Testis (tissue), 3 donors: ENCODE data around the gene ZFPM1. TPM values are rescaled to one million over a fixed set of nuclear protein-coding genes. Genes with fewer than 3 reads are reported as not detected.

Source experiments
- DNase-seq: peaks from one replicate; pipeline ENCODE4 v3.0.0-alpha.2; 2019
- H3K27ac ChIP-seq, 2 donors: fragments of 200-600 bp; sonication (generic); one replicate each; pipeline ENCODE4 v1.5.1; 2019
- H3K27me3 ChIP-seq: fragments of 200-600 bp; sonication (generic); one replicate; pipeline ENCODE4 v1.5.1; 2019
- H3K36me3 ChIP-seq: fragments of 200-600 bp; sonication (generic); one replicate; pipeline ENCODE4 v1.5.1; 2017; ENCODE audit warnings: low read depth; ENCODE audit errors: missing control alignments
- H3K4me1 ChIP-seq: fragments of 200-600 bp; sonication (generic); one replicate; pipeline ENCODE4 v1.5.1; 2019
- H3K4me3 ChIP-seq, 2 donors: fragments of 200-600 bp; sonication (generic); one replicate each; pipeline ENCODE4 v1.5.1; 2017 to 2019
- H3K9me3 ChIP-seq: fragments of 200-600 bp; sonication (generic); one replicate; pipeline ENCODE4 v1.5.1; 2017
- POLR2A ChIP-seq: fragments of 450-650 bp; IDR thresholded peaks from one replicate; pipeline ENCODE4 v1.6.1; 2017; ENCODE audit warnings: antibody characterized with exemption, mild to moderate bottlenecking, moderate library complexity
- WGBS, 2 donors: methylation state at CpG; one replicate each; pipeline ENCODE4 v1.1.5; 2018; 5-methylcytosine and 5-hydroxymethylcytosine counted together
- intact Hi-C: fragments of 100-400 bp; cut with DNase I; formaldehyde crosslinking; loops from one replicate; pipeline ENCODE4 v1.15.1; 2023; ENCODE audit warnings: low total_unique reads
- polyA plus RNA-seq: library from polyadenylated mRNA; stranded (reverse); fragments of 350-450 nt; fragmentation: Illumina TruSeq; extraction: RNeasy Lipid Tissue Mini Kit (QIAGEN cat#74804); gene quantifications from one replicate; pipeline ENCODE4 v1.2.3, GENCODE V29; 2014; ENCODE audit warnings: low read depth, low replicate concordance; ENCODE audit not compliant: insufficient read depth
- total RNA-seq, 2 donors: library from RNA; depleted of rRNA; stranded (reverse); fragments of >200 nt; gene quantifications; one replicate each; pipeline ENCODE4 v1.2.3, GENCODE V29; 2016
- TF ChIP-seq, protein P1 (sequence below), 3 experiments: fragments of 450-650 bp in 2 of 3; fragments of 200-600 bp in 1 of 3; sonication (generic) in 1 of 3; IDR thresholded peaks; one replicate each; pipeline ENCODE4 v1.5.1; 2016 to 2019; ENCODE audit warnings: antibody characterized with exemption in 3 of 3, mild to moderate bottlenecking in 2 of 3, moderate library complexity in 1 of 3

ZFPM1 gene
- total and polyA plus RNA-seq, 3 donors from 2014 or later, result 12.8 to 25.1 (median 23.9) TPM

- Histone ChIP-seq H3K4me3 (no peak overlapping the region), H3K27me3 (no peaks in the 10 kb centered on the region), H3K27ac (peak overlapping the region in 1 of 2 donors; percentile 9), H3K9me3 (no peaks in the 10 kb centered on the region), H3K36me3 (no peaks in the 10 kb centered on the region), H3K4me1 (peaks cover 17% of the 10 kb centered on the region)
- peak; percentile 78 for DNase-seq
- TF ChIP-seq, protein P1, sequence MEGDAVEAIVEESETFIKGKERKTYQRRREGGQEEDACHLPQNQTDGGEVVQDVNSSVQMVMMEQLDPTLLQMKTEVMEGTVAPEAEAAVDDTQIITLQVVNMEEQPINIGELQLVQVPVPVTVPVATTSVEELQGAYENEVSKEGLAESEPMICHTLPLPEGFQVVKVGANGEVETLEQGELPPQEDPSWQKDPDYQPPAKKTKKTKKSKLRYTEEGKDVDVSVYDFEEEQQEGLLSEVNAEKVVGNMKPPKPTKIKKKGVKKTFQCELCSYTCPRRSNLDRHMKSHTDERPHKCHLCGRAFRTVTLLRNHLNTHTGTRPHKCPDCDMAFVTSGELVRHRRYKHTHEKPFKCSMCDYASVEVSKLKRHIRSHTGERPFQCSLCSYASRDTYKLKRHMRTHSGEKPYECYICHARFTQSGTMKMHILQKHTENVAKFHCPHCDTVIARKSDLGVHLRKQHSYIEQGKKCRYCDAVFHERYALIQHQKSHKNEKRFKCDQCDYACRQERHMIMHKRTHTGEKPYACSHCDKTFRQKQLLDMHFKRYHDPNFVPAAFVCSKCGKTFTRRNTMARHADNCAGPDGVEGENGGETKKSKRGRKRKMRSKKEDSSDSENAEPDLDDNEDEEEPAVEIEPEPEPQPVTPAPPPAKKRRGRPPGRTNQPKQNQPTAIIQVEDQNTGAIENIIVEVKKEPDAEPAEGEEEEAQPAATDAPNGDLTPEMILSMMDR (IDR thresholded peaks at IDR 0.05), result no peak
- TF ChIP-seq POLR2A, result no peak
- 64 to 67% methylated on average over 39 to 43 of the region's 43 CpGs for WGBS, 2 donors
- intact Hi-C loops, result no loop called here
Measured at GRCh38 chr16:88473666-88474534, 20.8 kb downstream of the ZFPM1 start.

DNA sequence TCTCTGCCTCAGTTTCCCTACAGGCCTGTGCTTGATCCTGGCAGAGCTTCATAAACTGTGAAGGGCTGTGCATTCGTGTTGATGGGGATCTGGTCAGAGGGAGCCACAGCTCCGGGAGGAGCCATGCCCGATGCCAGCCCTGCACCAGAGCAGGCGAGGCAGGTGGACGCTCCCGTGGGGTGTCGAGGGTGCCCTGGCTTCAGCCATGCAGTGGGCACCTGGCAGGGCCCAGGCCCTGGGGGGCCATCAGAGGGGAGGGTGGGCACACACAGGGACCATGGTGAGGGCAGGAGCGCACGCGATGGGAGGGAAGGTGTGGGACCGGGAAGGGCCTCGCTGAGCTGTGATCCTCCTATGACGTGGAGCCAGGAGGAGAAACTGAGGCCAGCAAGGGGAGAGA, 22.0 kb downstream of the ZFPM1 start:
- no peak overlapping the region for H3K4me3 ChIP-seq
- no peaks in the 10 kb centered on the region for H3K36me3 ChIP-seq
- no peak for DNase-seq
- TF ChIP-seq, protein P1 (IDR thresholded peaks at IDR 0.05), result no peak
- TF ChIP-seq POLR2A, result no peak
- intact Hi-C loops, result no loop called here
- no peak overlapping the region for H3K27ac ChIP-seq
- no peaks in the 10 kb centered on the region for H3K27me3 ChIP-seq
- H3K9me3 ChIP-seq, result no peaks in the 10 kb centered on the region
- WGBS, 2 donors, result 85 to 94% methylated on average over 8 to 13 of the region's 13 CpGs
- peaks cover 21% of the 10 kb centered on the region for H3K4me1 ChIP-seq

- peaks cover 29% of the 10 kb centered on the region for H3K4me1 ChIP-seq
- H3K4me3 ChIP-seq, result no peak overlapping the region
- no peak overlapping the region for H3K27ac ChIP-seq
- H3K36me3 ChIP-seq, result no peaks in the 10 kb centered on the region
- DNase-seq, result no peak
- intact Hi-C loops, result no loop called here
- TF ChIP-seq POLR2A, result no peak
- TF ChIP-seq, protein P1 (IDR thresholded peaks at IDR 0.05), result no peak
- no peaks in the 10 kb centered on the region for H3K27me3 ChIP-seq
- no peaks in the 10 kb centered on the region for H3K9me3 ChIP-seq
- WGBS, 2 donors, result 73 to 87% methylated on average over 12 to 14 of the region's 14 CpGs
Measured at GRCh38 chr16:88476203-88476602, 23.1 kb downstream of the ZFPM1 start.

- no peak overlapping the region for H3K27ac ChIP-seq
- intact Hi-C loops, result no loop called here
- no peaks in the 10 kb centered on the region for H3K9me3 ChIP-seq
- H3K4me1 ChIP-seq, result peaks cover 29% of the 10 kb centered on the region
- no peaks in the 10 kb centered on the region for H3K36me3 ChIP-seq
- H3K27me3 ChIP-seq, result no peaks in the 10 kb centered on the region
- no peak for DNase-seq
- TF ChIP-seq, protein P1 (IDR thresholded peaks at IDR 0.05), result no peak
- TF ChIP-seq POLR2A, result no peak
- WGBS, 2 donors, result 90 to 93% methylated on average over 26 of the region's 26 CpGs
- no peak overlapping the region for H3K4me3 ChIP-seq
Measured at GRCh38 chr16:88476817-88477397, 23.8 kb downstream of the ZFPM1 start.
